ENCODE data around the gene SLC17A6.

SLC17A6 gene

DNA sequence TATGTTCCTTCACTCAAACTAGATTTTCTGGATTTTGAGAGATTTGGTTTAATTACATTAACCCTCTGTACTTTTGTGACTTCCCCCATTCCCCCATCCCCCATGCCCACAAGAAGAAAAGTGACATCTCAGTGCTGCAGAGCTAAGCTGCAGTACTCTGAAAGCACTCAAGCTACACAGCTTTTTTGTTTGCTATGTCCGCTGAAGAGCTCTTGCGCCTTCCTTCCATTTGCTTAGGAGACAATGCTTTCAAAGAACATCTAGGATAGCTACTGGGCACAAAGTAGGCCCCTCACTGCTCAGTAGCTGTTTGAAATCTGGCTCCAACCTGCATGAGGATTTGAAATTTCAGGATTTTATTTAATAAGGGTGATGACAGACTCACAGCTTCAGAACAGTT, 69.7 kb downstream of the SLC17A6 start:
- DNase-seq (ENCODE audit: low read depth in 2 of 2): no peak
- no peak overlapping the region for H3K4me3 ChIP-seq (replicated peaks in 1 of 2; ENCODE audit: low read depth in 2 of 2, low read length in 2 of 2)
- TF ChIP-seq, protein P1, sequence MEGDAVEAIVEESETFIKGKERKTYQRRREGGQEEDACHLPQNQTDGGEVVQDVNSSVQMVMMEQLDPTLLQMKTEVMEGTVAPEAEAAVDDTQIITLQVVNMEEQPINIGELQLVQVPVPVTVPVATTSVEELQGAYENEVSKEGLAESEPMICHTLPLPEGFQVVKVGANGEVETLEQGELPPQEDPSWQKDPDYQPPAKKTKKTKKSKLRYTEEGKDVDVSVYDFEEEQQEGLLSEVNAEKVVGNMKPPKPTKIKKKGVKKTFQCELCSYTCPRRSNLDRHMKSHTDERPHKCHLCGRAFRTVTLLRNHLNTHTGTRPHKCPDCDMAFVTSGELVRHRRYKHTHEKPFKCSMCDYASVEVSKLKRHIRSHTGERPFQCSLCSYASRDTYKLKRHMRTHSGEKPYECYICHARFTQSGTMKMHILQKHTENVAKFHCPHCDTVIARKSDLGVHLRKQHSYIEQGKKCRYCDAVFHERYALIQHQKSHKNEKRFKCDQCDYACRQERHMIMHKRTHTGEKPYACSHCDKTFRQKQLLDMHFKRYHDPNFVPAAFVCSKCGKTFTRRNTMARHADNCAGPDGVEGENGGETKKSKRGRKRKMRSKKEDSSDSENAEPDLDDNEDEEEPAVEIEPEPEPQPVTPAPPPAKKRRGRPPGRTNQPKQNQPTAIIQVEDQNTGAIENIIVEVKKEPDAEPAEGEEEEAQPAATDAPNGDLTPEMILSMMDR (IDR thresholded peaks at IDR 0.05; ENCODE audit: low read depth, low read length): no peak

DNA sequence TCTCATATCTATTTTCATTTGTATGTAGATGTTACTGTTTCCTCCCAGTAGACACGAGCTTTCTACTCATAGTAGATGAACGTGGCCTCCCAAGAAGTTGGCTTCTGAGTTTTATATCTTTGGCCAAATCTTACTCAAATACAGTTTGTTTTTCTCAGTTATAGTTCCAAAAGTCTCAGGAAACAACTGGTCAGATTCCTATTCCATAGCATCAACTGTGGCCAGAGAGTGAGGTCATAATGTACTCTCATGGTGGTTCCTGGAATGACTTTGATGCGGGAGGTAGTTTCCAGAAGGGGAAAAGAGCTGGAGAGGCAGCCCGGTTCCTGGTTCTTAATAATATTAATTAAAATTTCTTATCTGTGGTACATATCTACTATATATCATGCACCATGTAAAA, 77.3 kb downstream of the SLC17A6 start:
- TF ChIP-seq, protein P1 (IDR thresholded peaks at IDR 0.05; ENCODE audit: low read depth, low read length): no peak
- H3K4me3 ChIP-seq (replicated peaks in 1 of 2; ENCODE audit: low read depth in 2 of 2, low read length in 2 of 2): no peak overlapping the region
- peak in 1 of 2 donors; percentile 62 for DNase-seq (ENCODE audit: low read depth in 2 of 2)

DNA sequence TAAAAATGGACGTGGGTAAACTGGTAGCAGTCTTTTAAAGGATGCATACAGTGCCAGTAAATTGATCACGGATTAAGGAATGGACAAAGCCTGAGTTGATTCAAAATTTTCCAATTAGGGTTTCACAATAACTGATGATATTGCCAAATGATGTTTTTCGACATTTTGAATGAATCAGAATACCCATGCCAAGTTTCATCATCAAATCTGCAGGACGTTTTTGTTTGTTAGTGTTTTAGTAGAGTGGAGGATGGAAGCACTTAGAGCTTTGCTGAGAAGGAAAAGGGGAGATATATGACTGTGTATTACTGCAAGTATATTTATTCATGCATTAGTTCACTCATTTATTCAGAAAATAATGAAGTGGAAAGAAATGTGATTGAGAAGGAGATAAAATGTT, 78.3 kb downstream of the SLC17A6 start:
- no peak overlapping the region for H3K4me3 ChIP-seq (replicated peaks in 1 of 2; ENCODE audit: low read depth in 2 of 2, low read length in 2 of 2)
- peak; percentile 2 to 68 for DNase-seq (ENCODE audit: low read depth in 2 of 2)
- TF ChIP-seq, protein P1 (IDR thresholded peaks at IDR 0.05; ENCODE audit: low read depth, low read length): no peak

DNA sequence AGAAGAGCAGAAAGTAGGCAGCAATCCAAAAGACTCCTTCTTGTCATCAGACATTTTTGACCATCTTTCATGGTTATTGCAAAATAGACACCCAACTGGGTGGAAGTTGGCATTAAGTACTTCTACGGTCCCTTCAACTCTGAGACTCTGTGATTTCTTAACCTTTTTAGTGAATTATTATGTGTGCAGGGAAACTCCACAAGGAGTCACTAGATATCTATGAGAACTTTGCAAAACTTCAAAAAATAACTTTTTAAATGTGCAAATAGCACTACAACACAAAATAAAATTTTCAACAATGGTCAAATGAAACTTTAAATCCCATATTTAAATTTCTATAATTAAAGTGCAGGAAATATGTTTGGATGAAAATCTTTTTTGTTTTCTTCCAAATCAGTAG, 88.7 kb downstream of the SLC17A6 start:
- H3K4me3 ChIP-seq (replicated peaks in 1 of 2; ENCODE audit: low read depth in 2 of 2, low read length in 2 of 2): no peak overlapping the region

More for the DNA sequence above, 88.7 kb downstream of the SLC17A6 start:
- TF ChIP-seq, protein P1 (IDR thresholded peaks at IDR 0.05; ENCODE audit: low read depth, low read length): no peak
- DNase-seq (ENCODE audit: low read depth in 2 of 2): peak in 1 of 2 donors; percentile 4
